WTC11 (cell line): ENCODE results near the gene RAPGEF6. TPM values are rescaled to one million over a fixed set of nuclear protein-coding genes. Genes with fewer than 3 reads are reported as not detected.

Source experiments
- ATAC-seq: fragments of 200-7000 bp; cut with Tn5 transposase; 2 replicates; pipeline ENCODE4 v1.10.0; 2021; ENCODE audit warnings: mild to moderate bottlenecking, moderate library complexity
- CTCF ChIA-PET: fragments of 300-600 bp; sonication (Branson Sonifier 250); formaldehyde crosslinking; loops from one replicate; lab custom pipeline; 2021; ENCODE audit warnings: antibody characterized with exemption; lab: Charles Lee
- POLR2A ChIA-PET: fragments of 350-600 bp; sonication (Branson Sonifier 250); formaldehyde crosslinking; loops from one replicate; lab custom pipeline; 2021; ENCODE audit warnings: antibody characterized with exemption; lab: Charles Lee
- DNase-seq: peaks from one replicate; pipeline ENCODE4 v3.0.0; 2021; ENCODE audit warnings: low spot score
- H3K27ac Mint-ChIP-seq: 2 replicates; pipeline ENCODE4 v1.8.0; 2021; ENCODE audit warnings: mixed read lengths
- H3K27me3 Mint-ChIP-seq: 2 replicates; pipeline ENCODE4 v1.8.0; 2021; ENCODE audit warnings: low read depth, mild to moderate bottlenecking, moderate library complexity, mixed read lengths
- H3K36me3 Mint-ChIP-seq: 2 replicates; pipeline ENCODE4 v1.8.0; 2021; ENCODE audit warnings: mixed read lengths
- H3K4me1 Mint-ChIP-seq: 2 replicates; pipeline ENCODE4 v1.8.0; 2022; ENCODE audit warnings: mixed read lengths
- H3K4me3 Mint-ChIP-seq: 2 replicates; pipeline ENCODE4 v1.8.0; 2021; ENCODE audit warnings: mild to moderate bottlenecking, moderate library complexity, mixed read lengths
- H3K9me3 Mint-ChIP-seq: 2 replicates; pipeline ENCODE4 v1.8.0; 2021; ENCODE audit warnings: mixed read lengths
- AFF4 ChIP-seq: sonication (generic); formaldehyde crosslinking; IDR thresholded peaks from 2 replicates; pipeline ENCODE4 v1.8.1; 2023; ENCODE audit warnings: mild to moderate bottlenecking, missing genetic modification reagents, borderline replicate concordance
- CTCF ChIP-seq: fragments of 200-600 bp; IDR thresholded peaks from 2 replicates; pipeline ENCODE4 v1.8.0; 2022; ENCODE audit warnings: antibody characterized with exemption
- E2F1 ChIP-seq: sonication (generic); formaldehyde crosslinking; IDR thresholded peaks from 2 replicates; pipeline ENCODE4 v1.8.0; 2022; ENCODE audit warnings: mild to moderate bottlenecking, missing genetic modification reagents
- GRHL2 ChIP-seq: fragments of 250-450 bp; sonication (Bioruptor Pico); IDR thresholded peaks from 2 replicates; pipeline ENCODE4 v1.8.0; 2022; ENCODE audit warnings: mild to moderate bottlenecking, moderate library complexity; ENCODE audit not compliant: insufficient replicate concordance, severe bottlenecking
- KAT7 ChIP-seq: sonication (generic); formaldehyde crosslinking; IDR thresholded peaks from 2 replicates; pipeline ENCODE4 v1.8.1; 2023; ENCODE audit warnings: missing genetic modification reagents, mild to moderate bottlenecking, borderline replicate concordance
- MXD4 ChIP-seq: fragments of 250-450 bp; sonication (Bioruptor Pico); IDR thresholded peaks from 2 replicates; pipeline ENCODE4 v1.8.0; 2021; ENCODE audit warnings: mild to moderate bottlenecking, moderate library complexity, borderline replicate concordance
- NFE2L1 ChIP-seq: sonication (generic); formaldehyde crosslinking; IDR thresholded peaks from 2 replicates; pipeline ENCODE4 v1.8.1; 2023; ENCODE audit warnings: missing genetic modification reagents
- NFYB ChIP-seq: sonication (generic); formaldehyde crosslinking; conservative IDR thresholded peaks from 2 replicates; pipeline ENCODE4 v1.8.0; 2022; ENCODE audit warnings: low read depth, missing genetic modification reagents
- NR2C2 ChIP-seq: sonication (generic); formaldehyde crosslinking; IDR thresholded peaks from 2 replicates; pipeline ENCODE4 v1.8.0; 2022; ENCODE audit warnings: mild to moderate bottlenecking, missing genetic modification reagents
- SMAD4 ChIP-seq: sonication (generic); formaldehyde crosslinking; IDR thresholded peaks from 2 replicates; pipeline ENCODE4 v1.8.0; 2022; ENCODE audit warnings: mild to moderate bottlenecking, missing genetic modification reagents
- ZBTB21 ChIP-seq: sonication (generic); formaldehyde crosslinking; IDR thresholded peaks from 2 replicates; pipeline ENCODE4 v1.8.1; 2023; ENCODE audit warnings: mild to moderate bottlenecking, missing genetic modification reagents, borderline replicate concordance
- ZNF138 ChIP-seq: sonication (generic); formaldehyde crosslinking; conservative IDR thresholded peaks from 2 replicates; pipeline ENCODE4 v1.8.1; 2022; ENCODE audit warnings: mild to moderate bottlenecking, moderate library complexity, missing genetic modification reagents
- ZNF396 ChIP-seq: fragments of 250-450 bp; sonication (Bioruptor Pico); IDR thresholded peaks from 2 replicates; pipeline ENCODE4 v1.8.0; 2021; ENCODE audit warnings: mild to moderate bottlenecking, moderate library complexity, borderline replicate concordance
- total RNA-seq: library from RNA; stranded (reverse); gene quantifications from 3 replicates; pipeline ENCODE4 v1.2.3, GENCODE V29; 2021
- TF ChIP-seq, protein P1 (sequence below): fragments of 250-450 bp; sonication (Bioruptor Pico); conservative IDR thresholded peaks from 2 replicates; pipeline ENCODE4 v1.9.0; 2021; ENCODE audit warnings: mild to moderate bottlenecking
- TF ChIP-seq, protein P2 (sequence below): sonication (generic); formaldehyde crosslinking; IDR thresholded peaks from 2 replicates; pipeline ENCODE4 v1.8.1; 2022; ENCODE audit warnings: low read depth, missing genetic modification reagents, borderline replicate concordance

The RAPGEF6 gene
- total RNA-seq, 1 experiment from 2014 or later: 18.0 TPM

DNA sequence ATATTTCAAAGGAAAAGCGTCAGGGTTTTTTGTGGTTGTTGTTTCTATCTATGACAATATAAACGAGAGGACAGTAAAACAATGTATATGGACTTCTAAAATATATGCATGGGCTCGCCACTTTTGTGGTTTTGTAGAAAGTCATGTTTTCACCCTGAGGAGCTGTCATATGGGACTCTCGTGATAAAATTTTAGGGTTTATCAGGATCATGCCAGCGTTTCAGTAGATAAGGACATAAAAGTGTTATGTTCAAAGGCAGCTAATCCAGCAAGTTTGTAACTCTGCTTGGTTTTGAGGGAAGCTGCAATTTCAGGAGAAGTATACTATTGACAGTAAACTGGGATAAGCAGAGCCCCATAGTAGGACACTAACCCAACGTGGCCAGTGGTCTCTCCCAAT lies 250.9 kb downstream of the RAPGEF6 start:
- Mint-ChIP-seq H3K27me3 (no peaks in the 10 kb centered on the region), H3K4me3 (no peak overlapping the region), H3K9me3 (no peaks in the 10 kb centered on the region), H3K36me3 (no peaks in the 10 kb centered on the region), H3K27ac (no peak overlapping the region), H3K4me1 (peaks cover 24% of the 10 kb centered on the region)
- DNase-seq (no peak), ATAC-seq (no peak)
- ChIA-PET POLR2A (interaction anchor here (0.5 kb wide), 1 partner anchor 209 kb away, joined by 3 read pairs; no protein-coding TSS in a partner anchor), CTCF (no interaction called here)
- TF ChIP-seq ZNF396: no peak

DNA sequence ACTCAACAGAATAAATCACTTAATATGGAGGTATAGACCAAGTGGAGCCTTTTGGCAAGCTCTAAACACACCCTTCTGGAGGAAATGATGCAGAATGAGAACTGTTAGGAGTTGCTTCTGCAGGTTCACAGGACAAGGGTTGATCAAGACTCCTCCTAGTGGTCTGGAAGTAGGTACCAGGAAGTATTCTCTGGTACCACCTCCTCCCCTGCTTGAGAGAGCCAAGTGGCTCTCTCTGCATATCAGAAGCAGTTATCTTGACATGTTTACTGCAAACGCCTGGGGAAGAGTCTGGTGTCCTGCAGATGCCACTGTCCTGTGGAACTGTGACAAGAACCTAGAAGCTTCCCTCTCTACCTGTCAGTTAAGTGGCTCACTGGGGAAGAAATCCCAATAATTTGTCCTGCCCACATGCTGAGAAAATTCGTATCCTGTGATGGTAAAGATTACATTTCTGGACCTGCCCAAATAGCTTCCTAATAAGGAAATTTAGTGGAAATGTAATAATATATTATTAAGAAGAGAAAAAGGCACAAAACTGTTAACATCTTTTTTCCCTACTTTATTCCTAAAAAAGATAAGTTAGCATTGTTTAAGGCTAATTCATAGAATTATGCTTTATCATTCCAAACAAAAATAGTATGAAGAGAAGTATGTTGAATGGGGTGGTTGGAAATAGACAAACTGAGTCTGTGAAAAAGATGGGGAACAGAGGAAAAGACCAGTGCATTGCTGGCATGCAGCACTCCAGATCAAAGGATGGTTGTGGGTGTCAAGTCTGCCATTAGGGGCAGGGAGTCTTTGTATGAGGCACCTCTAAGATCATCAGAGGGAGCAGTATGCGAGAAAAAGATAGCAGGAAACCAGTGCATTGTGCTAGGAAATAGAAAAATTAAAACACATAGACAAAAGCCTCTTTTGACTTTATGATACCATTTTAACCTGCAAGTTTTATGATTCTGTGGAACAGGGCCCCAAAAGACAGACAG lies 252.3 kb downstream of the RAPGEF6 start:
- TF ChIP-seq ZNF138 (CRISPR knock-in tag): no peak
- peak; percentile 57; the same call in 1 of the 2 replicates for TF ChIP-seq CTCF
- Mint-ChIP-seq H3K9me3 (no peaks in the 10 kb centered on the region), H3K27me3 (no peaks in the 10 kb centered on the region), H3K36me3 (no peaks in the 10 kb centered on the region), H3K4me1 (peaks cover 24% of the 10 kb centered on the region), H3K4me3 (no peak overlapping the region), H3K27ac (no peak overlapping the region)
- CTCF ChIA-PET: interaction anchor here (0.5 to 2.0 kb wide), 17 partner anchors 14 to 511 kb away, joined by 3 to 13 read pairs (median 3); partner anchors contain the start of genes CDC42SE2 and HINT1
- POLR2A ChIA-PET: no interaction called here
- DNase-seq: peak; percentile 12
- peak; percentile 98 for ATAC-seq

DNA sequence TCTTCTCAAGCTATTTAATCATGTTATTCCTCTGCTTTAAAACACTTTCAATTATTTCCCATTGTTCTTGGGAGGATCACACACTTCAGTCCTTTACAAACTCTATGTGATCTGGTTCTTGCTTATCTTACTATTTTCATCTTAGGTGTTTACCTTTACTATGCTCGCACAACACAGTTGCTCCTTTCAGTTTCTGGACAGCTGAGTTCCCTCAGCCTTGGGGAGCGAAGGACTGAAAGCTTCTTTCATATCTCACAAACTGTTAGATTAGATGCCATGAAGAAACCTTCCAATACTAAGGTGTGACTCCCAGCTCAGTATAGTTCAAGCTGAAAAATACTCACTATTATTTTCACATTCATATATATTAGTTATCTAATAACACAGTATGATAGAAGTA lies 253.3 kb downstream of the RAPGEF6 start:
- no peaks in the 10 kb centered on the region for H3K27me3 Mint-ChIP-seq
- peaks cover 20% of the 10 kb centered on the region for H3K4me1 Mint-ChIP-seq
- no peaks in the 10 kb centered on the region for H3K9me3 Mint-ChIP-seq
- DNase-seq: no peak
- no peak overlapping the region for H3K4me3 Mint-ChIP-seq
- CTCF ChIA-PET: interaction anchor here (0.5 to 2.0 kb wide), 17 partner anchors 15 to 510 kb away, joined by 3 to 13 read pairs (median 3); partner anchors contain the start of genes CDC42SE2 and HINT1
- POLR2A ChIA-PET: no interaction called here
- peak overlapping the region; percentile 55; the same call in 1 of the 2 replicates for H3K27ac Mint-ChIP-seq
- ATAC-seq: no peak
- H3K36me3 Mint-ChIP-seq: no peaks in the 10 kb centered on the region
- TF ChIP-seq AFF4 (no peak), SMAD4 (CRISPR knock-in tag) (no peak), KAT7 (CRISPR knock-in tag) (no peak), MXD4 (CRISPR knock-in tag) (no peak), E2F1 (no peak), NR2C2 (CRISPR knock-in tag) (no peak), NFYB (CRISPR knock-in tag) (no peak), CTCF (no peak), GRHL2 (no peak), ZBTB21 (CRISPR knock-in tag) (no peak), NFE2L1 (CRISPR knock-in tag) (no peak)
- TF ChIP-seq, protein P1, sequence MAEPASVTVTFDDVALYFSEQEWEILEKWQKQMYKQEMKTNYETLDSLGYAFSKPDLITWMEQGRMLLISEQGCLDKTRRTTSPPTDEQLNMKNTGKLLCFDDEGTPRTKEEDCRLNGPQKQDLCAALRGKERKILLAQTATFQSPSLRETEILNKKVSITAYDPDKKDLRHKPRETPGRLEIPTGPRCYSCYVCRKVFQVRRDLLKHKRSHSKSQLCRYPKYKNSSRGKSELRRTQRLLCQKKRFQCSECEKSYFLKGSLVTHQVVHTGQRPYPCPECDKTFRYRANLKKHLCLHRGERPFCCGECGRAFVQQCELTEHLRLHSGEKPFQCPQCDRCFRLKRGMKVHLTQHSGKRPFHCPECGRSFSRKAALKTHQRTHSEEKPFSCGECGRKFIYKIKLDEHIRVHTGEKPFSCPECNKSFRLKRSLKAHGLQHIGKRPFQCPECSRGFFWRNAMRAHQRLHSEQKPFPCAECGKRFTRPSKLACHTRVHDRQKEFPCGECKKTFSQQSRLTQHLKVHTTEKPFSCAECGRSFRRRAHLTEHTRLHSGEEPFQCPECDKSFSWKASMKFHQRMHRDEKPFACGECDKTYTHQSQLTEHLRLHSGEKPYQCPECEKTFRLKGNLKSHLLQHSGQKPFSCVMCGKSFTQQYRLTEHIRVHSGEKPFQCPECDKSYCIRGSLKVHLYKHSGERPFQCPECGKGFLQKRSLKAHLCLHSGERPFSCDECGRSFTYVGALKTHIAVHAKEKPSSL: no peak
- TF ChIP-seq, protein P2, sequence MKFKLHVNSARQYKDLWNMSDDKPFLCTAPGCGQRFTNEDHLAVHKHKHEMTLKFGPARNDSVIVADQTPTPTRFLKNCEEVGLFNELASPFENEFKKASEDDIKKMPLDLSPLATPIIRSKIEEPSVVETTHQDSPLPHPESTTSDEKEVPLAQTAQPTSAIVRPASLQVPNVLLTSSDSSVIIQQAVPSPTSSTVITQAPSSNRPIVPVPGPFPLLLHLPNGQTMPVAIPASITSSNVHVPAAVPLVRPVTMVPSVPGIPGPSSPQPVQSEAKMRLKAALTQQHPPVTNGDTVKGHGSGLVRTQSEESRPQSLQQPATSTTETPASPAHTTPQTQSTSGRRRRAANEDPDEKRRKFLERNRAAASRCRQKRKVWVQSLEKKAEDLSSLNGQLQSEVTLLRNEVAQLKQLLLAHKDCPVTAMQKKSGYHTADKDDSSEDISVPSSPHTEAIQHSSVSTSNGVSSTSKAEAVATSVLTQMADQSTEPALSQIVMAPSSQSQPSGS (CRISPR knock-in tag): no peak
